NCI-H69 (cell line): ENCODE measurements around the gene TAC4.

Experiments
- DNase-seq: peaks from one replicate; lab custom pipeline; 2025; lab: John Stamatoyannopoulos, UW

The TAC4 gene

DNA sequence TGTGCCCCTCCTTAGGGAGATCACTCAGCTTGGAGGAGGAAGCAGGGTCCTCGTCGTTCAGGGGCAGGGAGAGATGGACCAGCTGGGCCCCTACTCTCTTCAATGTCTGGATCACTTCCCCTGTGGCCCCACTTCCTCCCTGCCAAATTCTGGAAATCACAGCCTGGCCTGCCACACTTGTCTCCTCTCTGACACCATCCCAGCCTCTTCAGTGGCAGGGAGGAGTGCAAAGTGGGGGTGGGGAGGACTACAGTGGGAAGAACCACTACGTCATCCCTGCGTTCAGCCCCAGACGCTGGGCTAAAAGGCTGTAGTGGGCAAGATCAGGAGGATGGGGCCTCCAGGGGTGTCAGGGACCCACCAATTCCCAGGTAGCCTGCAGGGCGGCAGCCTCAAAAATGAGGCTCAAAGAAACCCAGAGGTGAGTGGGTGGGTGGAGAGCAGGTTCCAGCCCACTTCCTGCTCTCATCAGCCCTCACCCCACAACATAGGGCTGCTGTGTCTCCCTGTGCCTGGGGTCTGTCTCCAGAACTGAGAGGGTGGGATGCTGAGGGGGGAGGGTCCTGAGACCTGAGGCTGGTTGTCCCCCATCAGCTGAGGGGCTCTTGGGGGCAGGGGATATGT, 25.0 kb upstream of the TAC4 start:
- DNase-seq = no peak

DNA sequence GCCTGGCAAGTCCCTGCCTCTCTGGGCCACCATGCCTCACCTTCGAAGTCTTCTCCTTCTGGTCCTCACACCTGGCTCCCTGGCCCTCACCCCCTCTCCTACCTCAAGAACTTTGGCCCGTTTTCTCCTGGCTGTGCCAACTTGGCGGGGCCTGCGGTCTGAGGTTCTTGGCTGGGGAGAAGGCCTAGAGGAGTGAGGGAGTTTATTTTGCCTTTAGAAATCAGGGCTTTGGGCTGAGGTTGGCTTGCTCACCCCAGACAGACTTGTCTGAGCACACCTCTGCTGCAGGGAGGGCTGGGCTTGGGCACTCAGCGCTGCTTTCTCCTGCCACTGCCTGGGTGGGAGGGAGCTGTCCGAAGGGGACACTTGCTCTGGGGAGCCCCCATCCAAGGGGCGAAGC, 23.3 kb upstream of the TAC4 start:
- DNase-seq = no peak

DNA sequence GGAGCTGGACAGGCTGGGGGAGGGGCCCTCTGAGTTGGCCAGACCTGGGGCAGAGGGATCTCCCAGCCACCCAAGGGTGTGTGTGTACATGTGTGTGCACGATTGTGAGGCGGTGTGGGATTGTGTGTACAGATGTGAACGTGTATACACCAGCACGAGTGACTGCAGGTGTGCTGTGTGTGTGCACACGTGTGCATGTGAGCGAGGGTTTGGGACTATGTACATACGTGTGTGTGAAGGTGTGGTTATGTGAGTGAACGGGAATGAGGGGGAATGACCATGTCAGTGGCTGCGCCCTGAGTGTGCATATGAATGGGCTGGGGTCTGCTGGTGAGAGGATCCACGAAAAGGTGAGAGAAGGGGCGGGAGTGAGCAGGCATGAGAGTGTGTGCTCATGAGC, 22.4 kb upstream of the TAC4 start:
- DNase-seq = no peak

DNA sequence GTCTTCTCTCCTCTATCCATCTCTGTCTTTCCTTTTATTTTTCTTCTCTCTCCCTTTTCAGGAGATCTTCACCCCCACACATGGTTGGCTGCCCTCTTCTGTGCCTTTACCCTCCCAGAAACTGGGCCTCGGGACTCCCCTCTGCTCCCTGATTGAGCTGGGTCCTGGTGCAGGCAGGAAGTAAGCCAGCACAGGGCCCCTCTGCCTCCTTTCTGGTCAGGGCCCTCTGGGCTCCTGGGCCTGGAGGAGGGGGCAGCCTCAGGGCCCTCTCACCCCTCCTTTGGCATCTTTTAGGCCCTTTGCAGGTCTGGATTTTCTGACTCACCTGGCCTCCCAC, 21.1 kb upstream of the TAC4 start:
- no peak for DNase-seq

DNA sequence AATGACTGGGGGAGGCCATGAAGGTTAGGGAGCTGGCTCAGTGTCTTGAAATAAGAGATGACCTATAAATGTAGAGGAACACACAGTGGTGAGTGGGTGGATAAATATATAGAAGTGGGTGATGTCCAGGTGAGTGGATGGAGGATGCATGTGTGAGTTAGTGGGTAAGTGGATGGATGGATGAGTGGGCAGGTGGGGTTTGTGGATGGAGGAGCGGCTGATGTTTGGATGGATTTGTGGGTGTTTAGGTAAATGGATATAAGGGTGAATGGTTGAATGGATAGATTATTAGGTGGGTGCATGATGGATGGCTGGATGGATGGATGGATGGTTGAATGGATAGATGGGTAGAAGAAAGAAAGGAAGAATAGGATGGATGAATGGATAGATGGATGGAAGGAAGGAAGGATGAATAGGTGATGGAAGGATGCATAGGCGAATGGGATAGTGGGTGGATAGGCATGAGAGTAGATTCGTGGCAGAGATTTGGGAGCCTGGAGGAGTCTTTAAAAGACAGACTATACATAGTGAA, 19.1 kb upstream of the TAC4 start:
- DNase-seq = no peak

DNA sequence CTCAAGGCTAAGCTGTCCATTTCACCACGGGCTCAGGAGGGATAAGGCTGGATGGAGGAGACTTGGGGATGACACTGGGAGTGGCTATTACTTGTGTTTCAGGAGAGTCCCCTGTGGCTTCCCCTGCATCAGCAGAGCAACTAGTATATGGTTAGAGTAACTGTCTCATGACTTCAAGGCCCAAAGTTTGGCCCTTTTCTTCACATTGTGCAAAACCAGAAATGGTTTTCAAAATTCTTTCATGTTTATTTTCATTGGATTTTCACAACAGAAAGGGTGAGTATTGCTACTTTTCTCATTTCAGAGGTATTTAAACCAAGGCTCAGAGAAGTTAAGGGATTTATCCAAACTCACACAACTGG, 18.1 kb upstream of the TAC4 start:
- no peak for DNase-seq

DNA sequence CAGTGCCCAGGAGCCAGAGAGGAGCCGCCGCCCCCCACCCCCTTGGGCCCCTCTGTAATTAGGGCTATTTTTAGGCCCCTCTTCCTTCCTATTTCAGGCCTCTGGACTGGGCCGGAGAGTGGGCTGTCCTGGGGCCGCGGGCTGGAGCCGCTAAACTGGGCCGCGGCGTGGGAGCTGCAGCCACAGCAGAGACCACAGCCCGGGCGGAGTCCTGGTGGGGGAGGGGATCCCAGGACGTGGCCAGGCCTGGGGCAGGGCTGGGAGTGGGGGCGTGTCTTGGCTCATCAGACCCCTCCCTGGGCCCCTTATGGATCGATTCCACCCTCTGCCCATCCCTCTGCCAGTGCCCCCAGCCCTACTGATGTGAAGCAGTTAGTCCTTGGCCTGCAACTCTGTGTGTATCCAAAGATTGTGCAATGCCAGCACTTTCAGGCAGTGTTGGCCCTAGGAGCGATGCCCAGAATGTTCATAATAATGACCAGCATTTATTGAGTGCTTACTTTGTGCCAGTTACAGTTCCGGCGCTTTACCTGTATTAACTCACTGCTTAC, 15.0 kb upstream of the TAC4 start:
- no peak for DNase-seq

GRCh38 chr17:49861150-49861884, 13.4 kb upstream of the TAC4 start:
- peak; percentile 61 for DNase-seq

DNA sequence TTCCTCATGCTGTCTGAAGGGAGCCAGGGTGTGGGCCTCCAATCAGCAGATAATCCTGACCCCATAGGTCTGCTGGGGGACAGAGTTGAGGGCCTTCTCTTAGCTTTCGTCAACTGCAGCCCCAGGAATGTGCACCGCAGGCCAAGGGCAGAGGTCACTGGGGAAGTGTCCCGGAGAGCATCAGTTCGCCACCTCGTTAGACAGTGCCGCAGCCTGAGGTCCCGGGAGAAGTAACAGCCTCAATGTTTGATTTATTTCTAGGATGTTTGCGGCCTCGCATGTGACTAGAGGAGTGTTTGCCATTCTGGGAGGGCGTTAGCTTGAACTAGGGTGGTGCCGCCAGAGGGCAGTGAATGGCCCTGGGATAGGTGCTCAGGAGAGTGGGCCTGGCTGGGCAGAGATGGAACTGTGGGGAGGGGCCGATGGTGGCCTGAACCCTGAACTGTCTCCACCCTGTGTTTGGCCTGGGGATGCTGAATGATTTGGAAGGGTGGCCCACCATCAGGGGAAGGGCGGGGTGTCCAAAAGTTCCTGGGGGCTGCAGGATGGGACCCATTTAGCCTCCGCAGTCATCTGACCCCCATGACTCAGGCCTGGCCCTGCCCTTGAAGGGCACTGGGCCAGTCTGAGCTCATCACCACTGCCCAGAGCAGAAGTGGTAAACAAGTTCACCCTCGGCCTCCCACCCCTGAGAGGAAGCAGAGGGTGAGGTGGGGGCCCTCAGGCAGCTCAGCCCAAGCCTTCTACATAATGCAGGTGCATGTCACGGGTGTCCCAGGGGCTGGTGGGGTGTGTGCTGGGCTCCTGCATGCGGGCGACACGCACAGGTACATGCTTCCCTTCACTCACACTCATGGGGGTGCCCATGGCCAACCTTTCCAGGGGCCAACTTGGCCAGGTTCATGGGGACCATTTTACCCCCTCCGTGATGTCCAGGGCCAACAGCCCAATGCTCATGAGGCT, 12.4 kb upstream of the TAC4 start:
- DNase-seq = peak; percentile 22

DNA sequence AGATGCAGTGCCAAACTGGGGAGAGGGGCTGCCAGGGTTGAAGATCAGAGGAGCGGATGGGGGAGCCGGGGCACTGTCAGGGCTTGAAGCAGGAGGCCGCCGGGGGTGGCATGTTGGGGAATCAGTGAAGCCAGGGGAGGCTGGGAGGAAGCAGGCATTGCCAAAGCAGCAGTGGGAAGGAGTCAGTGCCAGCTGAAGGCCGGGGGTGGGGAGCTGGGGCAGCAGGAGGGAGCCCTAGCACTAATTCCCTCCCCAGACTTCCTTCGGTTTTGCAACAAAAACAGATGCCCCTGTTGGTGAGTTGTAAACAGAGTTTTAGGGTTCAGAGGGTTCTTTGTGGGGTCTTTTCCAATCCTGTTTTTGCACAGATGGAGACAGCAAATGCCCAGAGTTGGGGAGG, 10.9 kb upstream of the TAC4 start:
- DNase-seq = no peak

DNA sequence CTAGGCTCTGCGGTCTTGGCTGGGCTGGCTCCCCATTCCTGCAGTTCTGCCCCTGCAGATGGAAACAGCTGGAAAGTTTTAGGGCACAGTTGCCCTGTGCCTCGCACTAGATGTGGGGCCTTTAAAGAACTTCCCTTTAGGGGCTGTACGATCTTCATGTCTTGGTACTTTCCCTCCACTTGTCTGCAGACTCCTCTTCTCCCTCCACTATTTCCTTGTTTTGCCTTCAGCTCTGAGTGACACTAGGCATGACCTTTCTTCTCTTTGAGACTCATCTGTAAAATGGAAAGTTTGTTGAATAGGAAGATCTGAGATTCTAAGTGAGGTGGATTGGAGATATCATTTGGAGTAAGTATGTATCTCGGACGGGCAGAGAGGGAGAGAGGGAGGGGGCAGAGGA, 6.3 kb upstream of the TAC4 start:
- no peak for DNase-seq

- DNase-seq = no peak
Measured at GRCh38 chr17:49853470-49854015, 5.7 kb upstream of the TAC4 start.

GRCh38 chr17:49851387-49852291, 3.8 kb upstream of the TAC4 start:
- peak; percentile 80 for DNase-seq

- peak; percentile 34 for DNase-seq
Measured at GRCh38 chr17:49850772-49851386, 3.0 kb upstream of the TAC4 start.

- DNase-seq = no peak
Measured at GRCh38 chr17:49850218-49850610, 2.3 kb upstream of the TAC4 start.

- DNase-seq = no peak
Measured at GRCh38 chr17:49848739-49849138, 870 bp upstream of the TAC4 start.

GRCh38 chr17:49846938-49847712, 744 bp downstream of the TAC4 start:
- no peak for DNase-seq

DNA sequence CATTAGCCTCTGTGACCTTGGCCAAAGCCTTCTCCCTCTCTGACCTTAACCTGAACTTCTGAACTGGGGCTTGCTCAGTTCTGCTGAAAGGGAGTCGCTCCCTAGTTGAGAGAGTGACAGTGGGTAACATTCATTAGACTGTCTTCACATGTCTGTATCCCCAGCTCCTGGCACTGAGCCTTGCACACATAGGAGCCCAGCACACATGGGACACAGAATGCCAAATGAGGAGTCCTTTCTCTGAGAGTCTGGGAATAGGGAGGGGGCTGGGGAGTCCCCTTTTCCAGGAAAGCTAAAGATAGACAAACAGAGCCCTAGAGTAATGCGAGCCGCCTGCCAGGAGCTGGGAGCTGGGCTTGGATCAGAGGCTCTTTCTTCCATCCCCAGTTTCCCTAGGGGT, 2.5 kb downstream of the TAC4 start:
- no peak for DNase-seq

GRCh38 chr17:49843774-49844350, 4.0 kb downstream of the TAC4 start:
- peak; percentile 42 for DNase-seq
